ENCODE data around the gene RBL2. TPM values are rescaled to one million over a fixed set of nuclear protein-coding genes. Genes with fewer than 3 reads are reported as not detected.
A peak's percentile ranks its signal among the peaks of the same experiment; 100 is the strongest.
"Not testable (repeated sequence)": the region's sequence is repeated elsewhere in the genome, so short reads cannot be mapped to it uniquely, and the experiment has no call there.

Gene RBL2
- total RNA-seq, 1 donor from 2014 or later: 101 TPM

- intact Hi-C loops (cut with DNase I): no loop called here
- Histone ChIP-seq H3K27ac (peak overlapping the region; percentile 17), H3K9me3 (no peaks in the 10 kb centered on the region), H3K4me3 (no peak overlapping the region), H3K4me1 (peaks cover 5% of the 10 kb centered on the region), H3K27me3 (no peaks in the 10 kb centered on the region), H3K36me3 (no peaks in the 10 kb centered on the region)
- DNase-seq (ENCODE audit: extremely low spot score in 2 of 2): no peak
- no peak for TF ChIP-seq POLR2AphosphoS5 (IDR thresholded peaks at IDR 0.05; ENCODE audit: insufficient read depth in 1 of 2, low read depth in 1 of 2)
- TF ChIP-seq POLR2A (IDR thresholded peaks at IDR 0.05): no peak
- no peak for TF ChIP-seq CTCF (IDR thresholded peaks at IDR 0.05)
Measured at GRCh38 chr16:53511084-53511402, 76.8 kb downstream of the RBL2 start.

- H3K27ac ChIP-seq: no peak overlapping the region
- DNase-seq (ENCODE audit: extremely low spot score in 2 of 2): no peak
- H3K4me3 ChIP-seq: no peak overlapping the region
- intact Hi-C loops (cut with DNase I): no loop called here
- no peaks in the 10 kb centered on the region for H3K9me3 ChIP-seq
- no peak for TF ChIP-seq POLR2AphosphoS5 (IDR thresholded peaks at IDR 0.05; ENCODE audit: insufficient read depth in 1 of 2, low read depth in 1 of 2)
- no peak for TF ChIP-seq POLR2A (IDR thresholded peaks at IDR 0.05)
- no peak for TF ChIP-seq CTCF (IDR thresholded peaks at IDR 0.05)
- H3K27me3 ChIP-seq: no peaks in the 10 kb centered on the region
- peaks cover 5% of the 10 kb centered on the region for H3K4me1 ChIP-seq
- H3K36me3 ChIP-seq: no peaks in the 10 kb centered on the region
Measured at GRCh38 chr16:53511403-53512280, 77.4 kb downstream of the RBL2 start.

- H3K27me3 ChIP-seq; intact Hi-C loops (cut with DNase I); H3K9me3 ChIP-seq; H3K36me3 ChIP-seq; H3K4me3 ChIP-seq; H3K4me1 ChIP-seq; H3K27ac ChIP-seq; DNase-seq (ENCODE audit: extremely low spot score in 2 of 2): not testable (repeated sequence)
Measured at GRCh38 chr16:53512795-53513194, 78.5 kb downstream of the RBL2 start.

GRCh38 chr16:53515259-53515658 is 81.0 kb downstream of the RBL2 start:
- TF ChIP-seq CTCF (IDR thresholded peaks at IDR 0.05) (no peak), POLR2AphosphoS5 (IDR thresholded peaks at IDR 0.05; ENCODE audit: insufficient read depth in 1 of 2, low read depth in 1 of 2) (no peak), POLR2A (IDR thresholded peaks at IDR 0.05) (no peak)

GRCh38 chr16:53515811-53516210 is 81.5 kb downstream of the RBL2 start:
- no peaks in the 10 kb centered on the region for H3K27me3 ChIP-seq
- H3K36me3 ChIP-seq: no peaks in the 10 kb centered on the region
- TF ChIP-seq POLR2A (IDR thresholded peaks at IDR 0.05) (no peak), CTCF (IDR thresholded peaks at IDR 0.05) (no peak)
- DNase-seq (ENCODE audit: extremely low spot score in 2 of 2): no peak
- H3K4me1 ChIP-seq: no peaks in the 10 kb centered on the region
- H3K9me3 ChIP-seq: no peaks in the 10 kb centered on the region
- H3K4me3 ChIP-seq: no peak overlapping the region
- intact Hi-C loops (cut with DNase I): no loop called here
- H3K27ac ChIP-seq: no peak overlapping the region

More at GRCh38 chr16:53515259-53515658, 81.0 kb downstream of the RBL2 start:
- Histone ChIP-seq H3K27ac (no peak overlapping the region), H3K36me3 (no peaks in the 10 kb centered on the region), H3K9me3 (no peaks in the 10 kb centered on the region), H3K4me1 (peaks cover 1% of the 10 kb centered on the region), H3K4me3 (no peak overlapping the region), H3K27me3 (no peaks in the 10 kb centered on the region)
- DNase-seq (ENCODE audit: extremely low spot score in 2 of 2): no peak
- intact Hi-C loops (cut with DNase I): no loop called here
